H54 (cell line): ENCODE measurements around the gene TBX5.
A peak's percentile ranks its signal among the peaks of the same experiment; 100 is the strongest.

Source experiments
- DNase-seq: peaks from one replicate; pipeline ENCODE4 v3.0.0; 2011; ENCODE audit warnings: low spot score, mixed read lengths; ENCODE audit not compliant: insufficient read length
- FAIRE-seq: peaks from 3 replicates; lab custom pipeline; 2011; peaks lifted over from hg19 to GRCh38; lab: Jason Lieb, UNC
- POLR2A ChIP-seq: IDR thresholded peaks from 2 replicates; pipeline ENCODE4 v1.6.1; 2011; ENCODE audit warnings: low read depth, mild to moderate bottlenecking, low read length

Gene TBX5

GRCh38 chr12:114316076-114316475, 89.9 kb downstream of the TBX5 start:
- TF ChIP-seq POLR2A = no peak
- DNase-seq (peak; percentile 19), FAIRE-seq (no peak)

- no peak for TF ChIP-seq POLR2A
- DNase-seq = no peak
- no peak for FAIRE-seq
Observed at GRCh38 chr12:114314974-114315720, 90.8 kb downstream of the TBX5 start.

- no peak for TF ChIP-seq POLR2A
- FAIRE-seq = no peak
- no peak for DNase-seq
Observed at GRCh38 chr12:114314403-114314802, 91.5 kb downstream of the TBX5 start.

GRCh38 chr12:114313910-114314309, 92.0 kb downstream of the TBX5 start:
- no peak for FAIRE-seq
- DNase-seq = no peak

GRCh38 chr12:114311974-114312373, 94.0 kb downstream of the TBX5 start:
- FAIRE-seq = no peak
- TF ChIP-seq POLR2A = no peak
- no peak for DNase-seq

More at GRCh38 chr12:114313910-114314309, 92.0 kb downstream of the TBX5 start:
- no peak for TF ChIP-seq POLR2A

- no peak for FAIRE-seq
- no peak for TF ChIP-seq POLR2A
- no peak for DNase-seq
Observed at GRCh38 chr12:114306646-114307045, 99.3 kb downstream of the TBX5 start.

GRCh38 chr12:114305446-114305845, 100.5 kb downstream of the TBX5 start:
- no peak for FAIRE-seq
- no peak for TF ChIP-seq POLR2A
- no peak for DNase-seq
